Coronary artery (tissue), 2 donors: Measurements from ENCODE around the gene PDE4C.

ENCODE experiments used
- DNase-seq: peaks from one replicate; pipeline ENCODE4 v3.0.0-alpha.2; 2017; ENCODE audit warnings: low spot score
- H3K27ac ChIP-seq, 2 donors: fragments of 200-600 bp; sonication (generic); one replicate each; pipeline ENCODE4 v1.5.1; 2016 to 2019
- H3K4me3 ChIP-seq: fragments of 200-600 bp; sonication (generic); 2 replicates; pipeline ENCODE4 v1.5.1; 2016; ENCODE audit warnings: mild to moderate bottlenecking, moderate library complexity
- CTCF ChIP-seq: fragments of 200-600 bp; sonication (generic); IDR thresholded peaks from one replicate; pipeline ENCODE4 v1.5.1; 2019; ENCODE audit warnings: antibody characterized with exemption

The PDE4C gene

DNA sequence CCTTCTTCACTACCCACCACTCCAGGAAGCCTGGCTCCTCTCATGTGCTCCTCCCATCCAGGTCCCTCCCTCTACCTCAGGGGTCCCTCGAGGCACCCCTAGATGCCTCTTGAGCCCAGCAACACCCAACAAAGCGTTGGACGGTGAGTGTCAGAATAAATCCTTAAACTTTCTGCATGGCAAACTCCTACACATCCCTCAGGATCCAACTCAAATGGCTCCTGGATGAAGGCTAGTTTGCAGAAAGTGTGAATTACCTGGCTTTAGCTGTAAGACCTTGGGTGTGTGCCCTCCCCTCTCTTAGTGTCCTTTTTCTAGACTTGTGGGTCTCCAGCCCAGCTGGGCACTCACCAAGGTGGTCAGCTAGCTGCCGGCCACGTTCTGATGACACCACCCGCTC lies 27.9 kb downstream of the PDE4C start:
- no peak for TF ChIP-seq CTCF
- Histone ChIP-seq H3K27ac (no peak overlapping the region), H3K4me3 (no peak overlapping the region)
- no peak for DNase-seq

DNA sequence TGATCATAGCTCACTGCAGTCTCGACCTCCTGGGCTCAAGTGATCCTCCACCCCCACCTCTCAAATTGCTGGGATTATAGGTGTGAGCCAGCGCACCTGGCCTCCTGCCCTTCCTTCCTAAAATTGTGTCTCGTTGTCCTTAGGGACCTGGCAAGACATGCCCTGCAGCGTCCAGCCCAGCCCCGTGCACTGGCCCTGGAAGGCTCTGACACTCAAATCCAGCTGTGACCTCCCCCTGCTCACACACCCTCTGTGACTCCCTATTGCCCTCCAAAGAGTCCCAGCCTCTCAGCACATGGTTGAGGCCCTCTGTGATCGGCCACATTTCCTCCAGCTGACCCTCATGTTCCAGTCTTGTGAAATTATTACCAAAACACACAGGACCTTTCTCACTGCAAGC lies 28.3 kb downstream of the PDE4C start:
- TF ChIP-seq CTCF, result no peak
- no peak for DNase-seq
- H3K4me3 ChIP-seq, result no peak overlapping the region

DNA sequence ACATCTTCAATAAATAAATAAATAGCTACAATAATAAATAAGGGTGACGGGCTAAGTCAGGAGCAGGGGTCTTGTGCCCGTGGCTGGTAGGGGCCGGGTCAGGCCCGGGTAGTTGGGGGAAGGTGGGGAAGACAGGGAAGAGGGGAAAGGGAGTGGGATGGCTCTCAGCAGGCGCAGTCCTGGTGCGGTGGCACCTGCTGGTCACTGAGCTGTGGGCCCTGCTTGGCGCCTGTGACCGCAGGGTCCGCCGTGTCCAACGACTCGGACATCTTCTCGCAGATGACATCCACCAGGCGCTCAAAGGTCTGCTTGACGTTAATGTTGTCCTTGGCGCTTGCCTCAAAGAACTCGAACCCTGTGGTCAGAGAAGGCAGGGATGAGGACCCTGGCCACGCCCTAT lies 28.9 kb downstream of the PDE4C start:
- Histone ChIP-seq H3K27ac (no peak overlapping the region), H3K4me3 (no peak overlapping the region)
- TF ChIP-seq CTCF, result no peak
- DNase-seq, result no peak

More for the DNA sequence above, 28.3 kb downstream of the PDE4C start:
- H3K27ac ChIP-seq, result no peak overlapping the region

GRCh38 chr19:18196511-18196845 lies 29.8 kb downstream of the PDE4C start:
- no peak overlapping the region for H3K4me3 ChIP-seq
- DNase-seq, result no peak
- TF ChIP-seq CTCF, result no peak
- no peak overlapping the region for H3K27ac ChIP-seq

DNA sequence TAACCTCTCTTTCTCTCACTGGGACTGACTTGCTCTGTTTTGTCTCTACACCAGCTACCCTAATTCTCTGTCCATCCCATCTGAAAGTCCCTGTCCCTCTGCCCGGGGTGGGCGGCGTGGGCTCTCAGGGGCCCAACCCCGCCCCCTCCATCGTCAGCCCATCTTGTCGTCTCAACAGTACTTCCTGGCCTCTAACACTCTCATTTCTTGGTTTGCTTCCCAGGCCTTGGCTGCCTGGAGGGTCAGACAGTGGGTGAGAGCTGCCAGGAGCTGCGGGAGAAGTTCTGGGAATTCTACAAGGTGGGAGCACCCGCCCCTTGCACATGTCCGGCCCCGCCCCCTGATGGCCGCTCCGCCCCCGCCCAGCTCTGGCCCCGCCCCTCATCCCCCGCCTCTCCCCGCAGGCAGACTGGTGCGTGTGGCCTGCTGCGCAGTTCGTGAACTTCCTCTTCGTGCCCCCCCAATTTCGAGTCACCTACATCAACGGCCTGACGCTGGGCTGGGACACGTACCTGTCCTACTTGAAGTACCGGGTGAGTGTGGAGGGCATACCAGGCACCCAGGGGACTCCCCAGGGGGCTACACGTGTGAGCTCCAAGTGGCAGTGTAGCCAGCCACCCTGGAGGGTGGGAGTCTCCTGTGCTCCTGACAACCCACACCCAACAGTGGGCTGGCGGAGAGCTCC lies 31.5 kb downstream of the PDE4C start:
- no peak for DNase-seq
- Histone ChIP-seq H3K27ac (peak overlapping the region in 1 of 2 donors; percentile 15), H3K4me3 (peak overlapping the region; percentile 91)
- TF ChIP-seq CTCF, result no peak

GRCh38 chr19:18194181-18194530 lies 32.1 kb downstream of the PDE4C start:
- Histone ChIP-seq H3K27ac (peak overlapping the region in 1 of 2 donors; percentile 15), H3K4me3 (peak overlapping the region; percentile 91)
- TF ChIP-seq CTCF, result no peak
- no peak for DNase-seq

DNA sequence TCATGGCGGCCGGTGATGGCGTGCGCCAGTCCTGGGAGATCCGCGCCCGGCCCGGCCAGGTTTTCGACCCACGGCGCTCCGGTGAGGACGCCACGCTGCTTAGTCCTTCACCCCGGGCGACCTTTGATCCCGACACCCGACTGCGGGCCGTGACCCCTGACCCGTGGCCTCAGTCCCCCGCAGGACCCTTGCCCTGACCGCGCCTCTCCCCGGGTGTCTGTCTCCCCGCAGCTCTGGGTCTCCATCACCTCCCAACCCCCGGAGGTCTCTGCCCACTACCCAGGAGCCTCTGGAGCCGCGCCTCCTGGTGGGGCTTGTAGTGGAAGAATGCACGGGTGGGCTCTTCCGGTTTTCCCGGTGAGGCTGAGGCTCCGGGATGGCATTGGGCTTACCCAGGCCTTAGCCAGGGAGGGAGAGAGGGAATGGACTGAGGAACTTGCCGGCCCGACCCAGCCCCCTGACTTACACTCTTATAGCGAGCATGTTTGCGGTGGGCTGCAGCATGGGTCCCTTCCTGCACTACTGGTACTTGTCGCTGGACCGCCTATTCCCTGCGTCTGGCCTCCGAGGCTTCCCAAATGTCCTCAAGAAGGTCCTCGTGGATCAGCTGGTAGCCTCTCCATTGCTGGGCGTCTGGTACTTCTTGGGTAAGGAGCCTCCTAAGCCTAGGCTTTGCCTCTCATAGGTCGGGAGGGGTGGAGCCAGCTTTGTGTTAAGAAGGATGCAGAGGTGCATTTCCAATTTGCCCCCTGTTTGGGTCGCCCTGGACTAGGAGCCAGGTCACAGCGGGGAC lies 32.7 kb downstream of the PDE4C start:
- DNase-seq, result peak; percentile 82
- Histone ChIP-seq H3K4me3 (peak overlapping the region; percentile 91), H3K27ac (peak overlapping the region; percentile 82 to 94)
- no peak for TF ChIP-seq CTCF
